ENCODE results near the gene CLSTN2. TPM values are rescaled to one million over a fixed set of nuclear protein-coding genes. Genes with fewer than 3 reads are reported as not detected.

CLSTN2 gene
- total and polyA plus RNA-seq, 2 of the 4 experiments (the other 2 are of a cell fraction): under 0.01 to 0.07 TPM

DNA sequence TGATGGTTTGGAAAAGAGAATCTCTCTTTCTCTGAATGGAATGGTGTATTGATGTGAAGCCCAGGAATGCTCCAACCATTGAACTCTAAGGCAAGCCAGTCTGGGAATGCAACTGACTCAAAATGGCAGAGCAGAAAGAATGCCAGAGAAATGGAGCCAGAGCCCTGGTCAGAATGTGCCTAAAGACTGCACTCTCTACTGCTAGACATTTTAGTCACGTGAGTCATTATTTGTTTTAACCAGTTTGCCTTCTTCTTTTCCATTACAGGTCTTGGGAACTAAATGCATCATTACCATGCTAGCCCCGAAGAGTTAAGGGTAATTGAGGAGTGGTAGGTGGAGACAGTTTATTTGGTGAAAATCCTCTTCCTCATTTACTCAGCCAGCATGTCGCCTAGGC is 675.6 kb downstream of the CLSTN2 start:
- intact Hi-C loops (cut with micrococcal nuclease): no loop called here
- no peak overlapping the region for H3K23ac ChIP-seq (ENCODE audit: low read depth, low read length)
- no peaks in the 10 kb centered on the region for H3K79me1 ChIP-seq (ENCODE audit: low read depth in 1 of 2, low read length in 2 of 2)
- TF ChIP-seq SMC3 (IDR thresholded peaks at IDR 0.05; ENCODE audit: low read depth, low read length) (no peak), MXI1 (IDR thresholded peaks at IDR 0.05; ENCODE audit: borderline replicate concordance, low read depth, low read length) (no peak), CHD1 (IDR thresholded peaks at IDR 0.05; ENCODE audit: low read depth, low read length) (no peak), CTCF (conservative IDR thresholded peaks at IDR 0.05; ENCODE audit: low read depth, low read length) (no peak), RCOR1 (IDR thresholded peaks at IDR 0.05; ENCODE audit: insufficient replicate concordance, low read length) (no peak), NFE2L2 (IDR thresholded peaks at IDR 0.05; ENCODE audit: low read depth, low read length) (no peak), BHLHE40 (IDR thresholded peaks at IDR 0.05; ENCODE audit: low read depth, low read length) (no peak), ELK1 (IDR thresholded peaks at IDR 0.05; ENCODE audit: borderline replicate concordance, low read depth, low read length) (no peak), RAD21 (IDR thresholded peaks at IDR 0.05; ENCODE audit: low read length) (no peak), CEBPB (IDR thresholded peaks at IDR 0.05; ENCODE audit: low read depth, low read length) (no peak), FOS (IDR thresholded peaks at IDR 0.05; ENCODE audit: low read depth, low read length) (no peak), POLR2A (IDR thresholded peaks at IDR 0.05; ENCODE audit: low read depth, low read length) (no peak), USF2 (IDR thresholded peaks at IDR 0.05; ENCODE audit: low read depth, low read length) (no peak), MAZ (IDR thresholded peaks at IDR 0.05; ENCODE audit: borderline replicate concordance, low read depth, low read length) (no peak)
- H3K4me2 ChIP-seq (ENCODE audit: low read depth, low read length): no peak overlapping the region
- no peak overlapping the region for H3K27ac ChIP-seq (ENCODE audit: insufficient read depth, low read length)
- H4K5ac ChIP-seq (ENCODE audit: low read depth, low read length): no peak overlapping the region
- H2AK5ac ChIP-seq (ENCODE audit: low read depth, low read length): no peak overlapping the region
- no peak overlapping the region for H3K14ac ChIP-seq (replicated peaks; ENCODE audit: low read depth, low read length)
- no peak overlapping the region for H2BK5ac ChIP-seq (ENCODE audit: low read depth, low read length, poor library complexity, severe bottlenecking)
- no TSS peak for BruUV-seq (replicated peaks)
- H2AK9ac ChIP-seq (replicated peaks; ENCODE audit: low read depth, low read length, poor library complexity): no peak overlapping the region
- no peaks in the 10 kb centered on the region for H3K4me1 ChIP-seq (ENCODE audit: control insufficient read depth, insufficient read depth, low read length)
- H2BK20ac ChIP-seq (ENCODE audit: low read depth, low read length): no peak overlapping the region
- peaks cover 7% of the 10 kb centered on the region; the same call in 1 of the 2 replicates for H3K9me3 ChIP-seq (ENCODE audit: control insufficient read depth, insufficient read depth, low read length)
- H4K8ac ChIP-seq (ENCODE audit: low read depth in 2 of 2, low read length in 2 of 2): no peak overlapping the region
- H3K27me3 ChIP-seq (ENCODE audit: control insufficient read depth, insufficient read depth, low read length): no peaks in the 10 kb centered on the region
- H2AFZ ChIP-seq (replicated peaks; ENCODE audit: low read length, poor library complexity): no peak overlapping the region
- POLR2A ChIA-PET (ENCODE audit: unreplicated experiment): no interaction called here
- ATAC-seq (ENCODE audit: low read depth): no peak
- H3K56ac ChIP-seq (ENCODE audit: extremely low read depth, insufficient read depth, low read length): no peak overlapping the region
- H3K9me1 ChIP-seq (ENCODE audit: insufficient read depth, low read length): no peaks in the 10 kb centered on the region
- H3K9ac ChIP-seq (ENCODE audit: low read depth, low read length): no peak overlapping the region
- dilution Hi-C loops (cut with HindIII; ENCODE audit: low sequenced_read_pairs, unreplicated experiment): no loop called here
- WGBS, 2 experiments (ENCODE audit: extremely low coverage in 2 of 2, insufficient read length in 1 of 2): no CpG with 5 or more reads among the region's 3 CpGs
- H3K4me3 ChIP-seq (ENCODE audit: insufficient read depth, low read depth, low read length): no peak overlapping the region
- no peaks in the 10 kb centered on the region for H3K36me3 ChIP-seq (ENCODE audit: control insufficient read depth, insufficient read depth, low read length)
- H3K18ac ChIP-seq (ENCODE audit: low read depth, low read length): no peak overlapping the region
- no peak overlapping the region for H2BK15ac ChIP-seq (ENCODE audit: low read depth, low read length)
- CTCF ChIA-PET: no interaction called here
- no peaks in the 10 kb centered on the region for H4K20me1 ChIP-seq (ENCODE audit: insufficient read depth, low read length)
- H4K91ac ChIP-seq (ENCODE audit: insufficient read depth, low read depth, low read length): no peak overlapping the region
- H3K4ac ChIP-seq (ENCODE audit: low read depth, low read length): no peak overlapping the region
- DNase-seq: no peak
- in situ Hi-C loops (cut with MboI; ENCODE audit: low sequenced_read_pairs): no loop called here
- H2BK120ac ChIP-seq (ENCODE audit: low read depth, low read length): no peak overlapping the region

Measured in IMR-90 (cell line).